Astrocyte of the spinal cord (primary cell): ENCODE results near the gene CARMIL3.
"Not testable (repeated sequence)": the region's sequence is repeated elsewhere in the genome, so short reads cannot be mapped to it uniquely, and the experiment has no call there.

ENCODE experiments used
- DNase-seq: peaks from one replicate; pipeline ENCODE4 v3.0.0; 2011; ENCODE audit warnings: low read depth, low spot score
- H3K4me3 ChIP-seq: 2 replicates; pipeline ENCODE4 v1.5.1; 2011; ENCODE audit warnings: low read depth, mild to moderate bottlenecking, low read length, moderate library complexity
- CTCF ChIP-seq: IDR thresholded peaks from 2 replicates; pipeline ENCODE4 v1.5.1; 2012; ENCODE audit warnings: low read depth, mild to moderate bottlenecking, low read length, inconsistent platforms
- in situ Hi-C: cut with HindIII; loops from 2 replicates; pipeline ENCODE4 v1.10.0; 2017; ENCODE audit warnings: low sequenced_read_pairs

CARMIL3 gene

GRCh38 chr14:24032727-24033418 is 18.9 kb upstream of the CARMIL3 start:
- in situ Hi-C loops: no loop called here
- DNase-seq: peak; percentile 41
- no peak for TF ChIP-seq CTCF
- H3K4me3 ChIP-seq: no peak overlapping the region

- DNase-seq, in situ Hi-C loops: not testable (repeated sequence)
- peak overlapping the region; percentile 51 for H3K4me3 ChIP-seq
Measured at GRCh38 chr14:24035769-24036168, 16.0 kb upstream of the CARMIL3 start.

DNA sequence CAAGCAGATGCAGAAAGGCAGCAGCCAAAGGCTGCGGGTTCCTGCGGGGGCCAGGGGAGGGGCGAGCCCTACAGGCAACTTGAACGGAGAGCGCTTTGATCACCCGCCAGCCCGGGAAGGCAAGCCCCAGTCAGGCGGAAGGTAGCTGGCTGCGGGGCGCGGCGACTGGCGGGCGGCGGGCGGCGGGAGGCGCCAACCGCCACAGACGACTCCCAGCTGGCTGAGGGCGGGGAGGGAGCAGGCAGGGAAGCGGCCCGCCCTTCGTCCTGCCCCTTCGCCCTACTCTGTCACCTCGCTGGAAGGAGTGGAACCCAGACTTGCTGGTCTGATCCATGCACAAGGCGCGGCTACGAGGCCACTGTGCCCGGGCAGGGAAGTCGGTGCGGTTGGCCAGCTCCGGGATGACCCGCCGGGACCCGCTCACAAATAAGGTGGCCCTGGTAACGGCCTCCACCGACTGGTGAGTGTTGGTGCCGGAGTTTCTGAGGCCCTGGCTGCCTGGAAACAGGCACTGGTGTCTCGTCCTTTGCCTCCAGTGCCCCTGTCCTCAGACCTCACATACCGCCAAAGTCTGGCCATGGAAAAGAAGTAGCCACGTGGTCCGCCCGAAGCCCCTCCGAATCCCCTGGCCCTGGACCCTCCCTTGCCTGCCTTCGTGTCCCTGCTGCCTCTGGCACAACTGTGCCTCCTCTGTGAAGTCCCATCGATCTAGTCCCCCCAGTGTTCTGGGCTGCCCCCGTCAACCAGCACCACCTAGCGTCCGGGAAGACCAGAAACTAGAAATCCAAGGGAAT is 15.4 kb upstream of the CARMIL3 start:
- TF ChIP-seq CTCF: peak; percentile 83
- in situ Hi-C loops: no loop called here
- H3K4me3 ChIP-seq: peak overlapping the region; percentile 51
- DNase-seq: peak; percentile 49

DNA sequence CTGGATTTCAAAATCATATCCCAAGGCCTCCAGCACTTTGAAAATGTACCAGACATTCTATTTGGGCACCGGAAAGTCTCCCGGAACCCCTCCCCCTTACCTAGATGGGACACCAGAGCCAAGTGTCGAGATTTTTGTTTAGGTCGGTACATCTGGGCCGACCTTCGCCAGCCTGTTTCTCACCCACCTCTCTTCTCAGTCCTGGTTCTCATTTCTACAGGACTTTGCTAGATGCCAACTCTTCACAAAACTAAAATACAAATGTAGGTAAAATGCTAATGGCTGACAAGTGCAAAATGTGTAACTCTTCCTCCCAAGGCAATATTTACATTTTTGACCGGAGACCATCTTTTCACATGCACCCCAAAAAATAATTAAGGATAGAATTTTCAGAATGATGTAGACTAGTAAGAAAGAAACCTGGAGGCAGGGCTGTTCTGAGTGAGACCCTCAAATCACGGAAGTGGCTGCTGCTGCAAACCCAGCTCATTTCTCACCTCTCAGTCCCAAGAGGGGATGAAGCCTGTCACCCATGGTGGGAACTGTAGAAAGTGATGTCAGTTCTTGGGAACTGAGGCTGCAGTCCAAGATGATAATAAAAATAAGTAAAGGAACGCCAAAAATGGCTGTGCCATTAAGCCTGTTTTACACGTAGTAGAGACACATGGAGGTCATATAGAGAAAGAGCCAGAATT is 14.7 kb upstream of the CARMIL3 start:
- DNase-seq, in situ Hi-C loops: not testable (repeated sequence)
- peak overlapping the region; percentile 51 for H3K4me3 ChIP-seq

DNA sequence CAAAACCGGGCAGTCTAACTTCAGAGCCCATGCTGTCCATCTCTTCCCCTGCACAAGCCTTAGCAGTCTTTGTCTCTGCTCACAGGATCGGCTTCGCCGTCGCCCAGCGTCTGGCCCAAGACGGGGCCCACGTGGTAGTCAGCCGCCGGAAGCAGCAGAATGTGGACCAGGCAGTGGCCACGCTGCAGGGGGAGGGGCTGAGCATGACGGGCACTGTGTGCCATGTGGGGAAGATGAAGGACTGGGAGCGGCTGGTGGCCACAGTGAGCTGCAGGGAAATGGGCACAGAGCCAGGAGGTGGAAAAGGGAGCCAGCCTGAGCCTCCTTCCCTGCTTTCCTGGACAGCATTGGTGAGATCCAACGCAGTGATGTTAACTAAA is 14.2 kb upstream of the CARMIL3 start:
- H3K4me3 ChIP-seq: no peak overlapping the region
- no peak for DNase-seq
- no peak for TF ChIP-seq CTCF
- in situ Hi-C loops: no loop called here

- no peak for DNase-seq
- in situ Hi-C loops: no loop called here
- H3K4me3 ChIP-seq: no peak overlapping the region
- TF ChIP-seq CTCF: no peak
Measured at GRCh38 chr14:24038686-24039085, 13.1 kb upstream of the CARMIL3 start.

GRCh38 chr14:24040692-24041091 is 11.1 kb upstream of the CARMIL3 start:
- no peak for TF ChIP-seq CTCF
- DNase-seq: no peak
- in situ Hi-C loops: no loop called here
- no peak overlapping the region for H3K4me3 ChIP-seq
